SH-SY5Y (cell line): ENCODE measurements around the gene LMX1B.

Source experiments
- GATA2 ChIP-seq: IDR thresholded peaks from 2 replicates; pipeline ENCODE4 v1.6.1; 2011; ENCODE audit warnings: mild to moderate bottlenecking, low read depth, low read length
- GATA3 ChIP-seq: IDR thresholded peaks from 2 replicates; pipeline ENCODE4 v1.6.1; 2011; ENCODE audit warnings: low read depth, mild to moderate bottlenecking, low read length, moderate library complexity

DNA sequence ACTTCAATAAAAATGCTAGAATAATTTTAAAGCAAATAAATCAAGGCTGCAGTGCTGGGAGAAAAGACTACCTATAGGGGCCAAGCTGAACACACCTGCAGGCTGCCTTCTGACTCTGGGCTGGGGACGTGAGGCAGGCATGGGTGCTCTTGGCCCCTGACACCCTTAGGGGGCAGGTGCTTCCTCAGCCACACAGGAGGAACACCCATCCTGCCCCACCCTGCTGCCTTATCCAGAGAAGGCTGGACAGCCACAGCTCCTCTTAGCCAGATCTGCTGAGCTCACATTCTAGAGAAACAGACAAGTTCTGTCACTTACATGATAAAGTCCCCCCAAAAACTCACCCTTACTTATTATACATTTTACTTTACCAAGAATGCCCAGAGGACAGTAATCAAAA lies 6.6 kb upstream of the LMX1B start:
- TF ChIP-seq GATA2 (no peak), GATA3 (no peak)
